Activated gamma-delta T cell treated with anti-CD3 and anti-CD28 coated beads, Interleukin-2, amount 50 U/mL, for 16 hours (primary cell): ENCODE data around the gene STRA8.

Source experiments
- DNase-seq: peaks from one replicate; pipeline ENCODE4 v3.0.0-alpha.2; 2020; ENCODE audit warnings: low read depth

STRA8 gene

GRCh38 chr7:135238112-135238744, 4.6 kb downstream of the STRA8 start:
- no peak for DNase-seq

- no peak for DNase-seq
Measured at GRCh38 chr7:135239263-135239662, 5.6 kb downstream of the STRA8 start.

GRCh38 chr7:135240441-135240840, 6.8 kb downstream of the STRA8 start:
- no peak for DNase-seq

- DNase-seq, result no peak
Measured at GRCh38 chr7:135242096-135242684, 8.6 kb downstream of the STRA8 start.

GRCh38 chr7:135245226-135246190, 11.9 kb downstream of the STRA8 start:
- DNase-seq, result no peak

GRCh38 chr7:135246191-135246825, 12.7 kb downstream of the STRA8 start:
- no peak for DNase-seq

GRCh38 chr7:135247746-135248471, 14.3 kb downstream of the STRA8 start:
- no peak for DNase-seq

GRCh38 chr7:135248546-135248945, 14.9 kb downstream of the STRA8 start:
- DNase-seq, result no peak

GRCh38 chr7:135251496-135252391, 18.1 kb downstream of the STRA8 start:
- no peak for DNase-seq

- no peak for DNase-seq
Measured at GRCh38 chr7:135253851-135254771, 20.5 kb downstream of the STRA8 start.

GRCh38 chr7:135257790-135258189, 24.2 kb downstream of the STRA8 start:
- no peak for DNase-seq

GRCh38 chr7:135258585-135258984, 24.9 kb downstream of the STRA8 start:
- no peak for DNase-seq

GRCh38 chr7:135259702-135260101, 26.1 kb downstream of the STRA8 start:
- DNase-seq, result no peak

GRCh38 chr7:135260470-135260869, 26.8 kb downstream of the STRA8 start:
- DNase-seq, result no peak

GRCh38 chr7:135260930-135261721, 27.5 kb downstream of the STRA8 start:
- no peak for DNase-seq

- no peak for DNase-seq
Measured at GRCh38 chr7:135262623-135263320, 29.1 kb downstream of the STRA8 start.

- no peak for DNase-seq
Measured at GRCh38 chr7:135263321-135263970, 29.8 kb downstream of the STRA8 start.

- DNase-seq, result no peak
Measured at GRCh38 chr7:135265637-135266036, 32.0 kb downstream of the STRA8 start.
